ENCODE measurements around the gene MID1.

Gene MID1

GRCh38 chrX:10576777-10577447 lies 43.5 kb downstream of the MID1 start:
- H3K4me3 Mint-ChIP-seq = no peak overlapping the region
- no peaks in the 10 kb centered on the region for H3K36me3 Mint-ChIP-seq
- no peak for DNase-seq
- CTCF ChIA-PET = no interaction called here
- H3K9me3 Mint-ChIP-seq = no peaks in the 10 kb centered on the region
- H3K4me1 Mint-ChIP-seq = no peaks in the 10 kb centered on the region
- no peak overlapping the region for H3K27ac Mint-ChIP-seq
- no peaks in the 10 kb centered on the region for H3K27me3 Mint-ChIP-seq

- H3K4me3 Mint-ChIP-seq = no peak overlapping the region
- DNase-seq = no peak
- CTCF ChIA-PET = no interaction called here
- H3K36me3 Mint-ChIP-seq = no peaks in the 10 kb centered on the region
- no peaks in the 10 kb centered on the region for H3K27me3 Mint-ChIP-seq
- no peak overlapping the region for H3K27ac Mint-ChIP-seq
- H3K9me3 Mint-ChIP-seq = no peaks in the 10 kb centered on the region
- no peaks in the 10 kb centered on the region for H3K4me1 Mint-ChIP-seq
Observed at GRCh38 chrX:10576186-10576585, 44.2 kb downstream of the MID1 start.

- H3K4me3 Mint-ChIP-seq = no peak overlapping the region
- no peaks in the 10 kb centered on the region for H3K36me3 Mint-ChIP-seq
- no peaks in the 10 kb centered on the region for H3K9me3 Mint-ChIP-seq
- H3K27me3 Mint-ChIP-seq = no peaks in the 10 kb centered on the region
- no peak for DNase-seq
- no peak overlapping the region for H3K27ac Mint-ChIP-seq
- H3K4me1 Mint-ChIP-seq = no peaks in the 10 kb centered on the region
- CTCF ChIA-PET = no interaction called here
Observed at GRCh38 chrX:10574663-10575062, 45.7 kb downstream of the MID1 start.

- Mint-ChIP-seq H3K4me3 (no peak overlapping the region), H3K36me3 (no peaks in the 10 kb centered on the region), H3K27me3 (no peaks in the 10 kb centered on the region), H3K27ac (no peak overlapping the region), H3K9me3 (peaks cover 2% of the 10 kb centered on the region), H3K4me1 (no peaks in the 10 kb centered on the region)
- CTCF ChIA-PET = interaction anchor here (0.7 kb wide), 1 partner anchor 562 kb away, joined by 3 read pairs; no protein-coding TSS in a partner anchor
- DNase-seq = no peak
Observed at GRCh38 chrX:10571260-10571659, 49.1 kb downstream of the MID1 start.

DNA sequence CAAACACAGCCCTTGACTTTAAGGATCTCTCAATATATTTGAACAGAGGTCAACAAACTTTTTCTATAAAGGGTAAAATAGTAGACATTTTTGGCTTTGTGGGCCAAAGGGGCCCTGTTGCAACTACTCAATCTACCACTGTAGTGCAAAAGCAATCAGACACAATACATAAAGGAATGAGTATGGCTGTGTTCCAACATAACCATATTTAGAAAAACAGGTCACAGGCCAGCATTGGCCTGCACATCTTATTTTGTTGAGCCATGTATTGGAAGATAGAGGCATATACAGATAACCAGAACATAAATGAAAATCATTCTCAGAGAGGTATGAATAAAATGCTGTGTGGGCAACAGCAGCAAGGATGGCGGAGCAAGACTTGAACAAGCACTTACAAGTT lies 49.8 kb downstream of the MID1 start:
- Mint-ChIP-seq H3K9me3 (peaks cover 2% of the 10 kb centered on the region), H3K4me1 (no peaks in the 10 kb centered on the region), H3K27me3 (no peaks in the 10 kb centered on the region), H3K36me3 (no peaks in the 10 kb centered on the region), H3K27ac (no peak overlapping the region), H3K4me3 (no peak overlapping the region)
- no peak for DNase-seq
- CTCF ChIA-PET = interaction anchor here (0.7 kb wide), 1 partner anchor 561 kb away, joined by 3 read pairs; no protein-coding TSS in a partner anchor

GRCh38 chrX:10569946-10570345 lies 50.4 kb downstream of the MID1 start:
- no peak for DNase-seq
- Mint-ChIP-seq H3K36me3 (no peaks in the 10 kb centered on the region), H3K9me3 (peaks cover 2% of the 10 kb centered on the region), H3K27me3 (no peaks in the 10 kb centered on the region), H3K4me1 (no peaks in the 10 kb centered on the region), H3K4me3 (no peak overlapping the region), H3K27ac (no peak overlapping the region)
- CTCF ChIA-PET = no interaction called here

DNA sequence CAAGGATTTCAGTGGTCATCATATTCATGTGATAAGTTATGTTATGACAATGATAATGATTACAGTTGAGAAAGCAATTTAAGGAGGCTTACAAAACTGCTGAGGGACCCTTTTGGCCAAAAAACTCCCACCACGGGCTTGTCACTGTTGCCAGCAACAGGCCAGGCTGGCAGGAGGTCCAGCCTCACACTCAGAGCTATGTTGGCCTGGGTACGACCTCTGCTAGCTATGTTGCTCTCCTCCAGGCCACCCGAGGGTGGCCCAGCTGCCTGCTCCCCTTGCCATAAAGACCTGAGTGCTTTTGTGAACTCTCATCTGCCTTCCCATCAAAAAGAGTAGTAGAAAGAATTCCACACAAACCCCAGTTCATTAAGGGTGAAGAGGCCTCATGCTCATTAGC lies 52.0 kb downstream of the MID1 start:
- no peak overlapping the region for H3K4me3 Mint-ChIP-seq
- DNase-seq = no peak
- no peak overlapping the region for H3K27ac Mint-ChIP-seq
- H3K27me3 Mint-ChIP-seq = no peaks in the 10 kb centered on the region
- H3K36me3 Mint-ChIP-seq = no peaks in the 10 kb centered on the region
- peaks cover 2% of the 10 kb centered on the region for H3K9me3 Mint-ChIP-seq
- no peaks in the 10 kb centered on the region for H3K4me1 Mint-ChIP-seq
- CTCF ChIA-PET = no interaction called here

DNA sequence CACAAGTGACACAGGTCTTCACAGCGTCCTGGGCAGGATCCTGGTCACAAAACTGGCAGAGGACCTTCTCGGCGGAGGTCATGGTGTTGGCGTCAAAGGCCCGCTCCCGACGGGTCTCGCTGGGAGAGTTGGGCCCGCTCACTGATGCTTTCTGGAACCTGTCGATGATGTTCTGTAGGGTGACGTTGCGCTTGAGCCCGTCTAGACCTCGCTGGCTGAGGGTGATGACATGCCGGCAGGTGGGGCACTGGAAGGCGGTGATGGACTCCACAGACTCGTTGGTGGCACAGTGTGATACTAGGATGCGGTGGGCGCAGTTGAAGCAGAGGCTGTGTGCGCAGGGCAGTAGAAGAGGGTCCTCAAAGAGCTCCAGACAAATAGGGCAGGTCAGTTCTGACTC lies 53.2 kb downstream of the MID1 start:
- H3K27me3 Mint-ChIP-seq = no peaks in the 10 kb centered on the region
- H3K4me3 Mint-ChIP-seq = no peak overlapping the region
- CTCF ChIA-PET = no interaction called here
- H3K27ac Mint-ChIP-seq = no peak overlapping the region
- H3K4me1 Mint-ChIP-seq = no peaks in the 10 kb centered on the region
- no peak for DNase-seq
- H3K36me3 Mint-ChIP-seq = no peaks in the 10 kb centered on the region
- H3K9me3 Mint-ChIP-seq = peaks cover 2% of the 10 kb centered on the region

DNA sequence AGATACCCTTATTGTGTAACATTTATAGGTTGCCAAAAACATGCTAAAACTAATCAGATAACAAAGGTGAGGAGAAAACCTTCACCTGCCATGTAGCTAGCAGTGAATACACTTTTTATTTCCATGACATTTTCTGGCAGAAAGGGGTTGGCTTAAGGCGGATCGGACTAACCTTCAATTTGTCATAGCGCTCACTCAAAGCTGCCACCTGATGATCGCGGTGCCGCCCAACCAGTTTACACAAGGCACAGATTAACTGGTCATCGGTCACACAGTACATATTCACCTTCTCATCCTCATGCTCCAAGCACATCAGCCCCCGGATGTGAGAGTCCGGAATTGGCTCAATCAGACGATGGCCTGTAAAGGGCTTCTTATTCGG lies 53.7 kb downstream of the MID1 start:
- Mint-ChIP-seq H3K4me3 (no peak overlapping the region), H3K27ac (no peak overlapping the region), H3K27me3 (no peaks in the 10 kb centered on the region), H3K4me1 (no peaks in the 10 kb centered on the region), H3K36me3 (no peaks in the 10 kb centered on the region), H3K9me3 (peaks cover 2% of the 10 kb centered on the region)
- no peak for DNase-seq
- CTCF ChIA-PET = no interaction called here

- H3K36me3 Mint-ChIP-seq = no peaks in the 10 kb centered on the region
- H3K4me3 Mint-ChIP-seq = no peak overlapping the region
- CTCF ChIA-PET = no interaction called here
- no peak overlapping the region for H3K27ac Mint-ChIP-seq
- peaks cover 2% of the 10 kb centered on the region for H3K9me3 Mint-ChIP-seq
- no peak for DNase-seq
- H3K27me3 Mint-ChIP-seq = no peaks in the 10 kb centered on the region
- no peaks in the 10 kb centered on the region for H3K4me1 Mint-ChIP-seq
Observed at GRCh38 chrX:10564484-10564883, 55.9 kb downstream of the MID1 start.

- Mint-ChIP-seq H3K9me3 (peaks cover 7% of the 10 kb centered on the region), H3K27me3 (no peaks in the 10 kb centered on the region), H3K27ac (no peak overlapping the region), H3K4me3 (no peak overlapping the region), H3K36me3 (no peaks in the 10 kb centered on the region), H3K4me1 (no peaks in the 10 kb centered on the region)
- DNase-seq = no peak
- CTCF ChIA-PET = no interaction called here
Observed at GRCh38 chrX:10557166-10557565, 63.2 kb downstream of the MID1 start.

- no peaks in the 10 kb centered on the region for H3K27me3 Mint-ChIP-seq
- H3K4me3 Mint-ChIP-seq = no peak overlapping the region
- H3K4me1 Mint-ChIP-seq = no peaks in the 10 kb centered on the region
- no peak overlapping the region for H3K27ac Mint-ChIP-seq
- peaks cover 7% of the 10 kb centered on the region for H3K9me3 Mint-ChIP-seq
- H3K36me3 Mint-ChIP-seq = no peaks in the 10 kb centered on the region
- no peak for DNase-seq
- CTCF ChIA-PET = interaction anchor here (0.6 kb wide), 1 partner anchor 28 kb away, joined by 3 read pairs; no protein-coding TSS in a partner anchor
Observed at GRCh38 chrX:10556405-10556804, 64.0 kb downstream of the MID1 start.

DNA sequence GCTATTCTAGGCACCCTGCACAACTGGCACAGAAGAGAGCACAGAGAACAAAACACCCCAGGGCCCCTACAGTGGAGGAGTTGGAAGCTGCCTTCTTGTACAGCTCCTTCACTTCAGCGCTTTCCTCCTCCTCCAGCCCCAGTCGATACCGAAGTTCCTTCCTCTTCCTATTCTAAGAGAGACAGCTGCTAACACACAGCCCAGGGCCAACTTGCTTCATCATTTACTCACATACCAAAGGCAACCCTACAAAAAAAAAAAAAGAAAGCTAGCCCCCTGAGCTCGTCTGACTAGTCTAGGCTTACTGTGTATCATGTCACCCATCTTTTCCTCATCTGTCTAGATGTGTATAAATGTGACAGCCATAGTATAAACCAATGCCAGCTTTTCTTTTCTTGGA lies 64.5 kb downstream of the MID1 start:
- H3K27me3 Mint-ChIP-seq = no peaks in the 10 kb centered on the region
- H3K27ac Mint-ChIP-seq = no peak overlapping the region
- no peaks in the 10 kb centered on the region for H3K4me1 Mint-ChIP-seq
- H3K4me3 Mint-ChIP-seq = no peak overlapping the region
- peaks cover 7% of the 10 kb centered on the region for H3K9me3 Mint-ChIP-seq
- no peaks in the 10 kb centered on the region for H3K36me3 Mint-ChIP-seq
- no peak for DNase-seq
- CTCF ChIA-PET = interaction anchor here (0.6 kb wide), 1 partner anchor 27 kb away, joined by 3 read pairs; no protein-coding TSS in a partner anchor

DNA sequence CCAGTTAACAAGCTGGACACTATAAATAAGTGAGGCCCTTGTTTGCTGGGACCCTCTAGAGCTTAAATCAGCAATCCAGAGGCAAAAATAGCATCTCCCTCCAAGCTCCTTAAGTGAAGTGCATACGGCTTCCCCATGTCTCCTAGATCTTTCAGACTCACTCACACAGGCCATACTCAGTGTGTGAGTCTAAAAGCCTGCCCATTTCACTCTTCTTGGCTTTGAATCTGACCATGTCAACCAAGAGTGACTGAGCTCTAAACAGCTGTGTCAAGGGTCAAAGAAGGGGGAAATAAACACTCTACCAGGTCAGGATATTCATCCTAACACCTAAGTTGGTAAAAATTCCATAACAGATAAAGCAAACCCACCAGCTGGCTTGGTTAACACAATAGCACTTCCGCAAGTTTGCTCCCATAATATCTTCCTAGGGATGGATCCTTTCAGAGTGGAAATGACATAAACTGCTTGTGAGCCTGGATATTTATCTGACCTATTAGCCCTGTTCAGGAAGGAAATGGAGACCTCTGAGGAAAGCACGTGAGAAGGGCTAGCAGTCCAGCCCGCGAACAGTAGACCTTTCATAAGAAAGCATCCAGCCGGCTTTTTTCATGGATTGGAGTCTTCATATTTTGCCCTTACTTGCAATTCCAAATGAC lies 65.6 kb downstream of the MID1 start:
- no peaks in the 10 kb centered on the region for H3K4me1 Mint-ChIP-seq
- H3K27ac Mint-ChIP-seq = no peak overlapping the region
- no peak overlapping the region for H3K4me3 Mint-ChIP-seq
- H3K36me3 Mint-ChIP-seq = no peaks in the 10 kb centered on the region
- CTCF ChIA-PET = no interaction called here
- no peaks in the 10 kb centered on the region for H3K27me3 Mint-ChIP-seq
- H3K9me3 Mint-ChIP-seq = peaks cover 7% of the 10 kb centered on the region
- DNase-seq = no peak

DNA sequence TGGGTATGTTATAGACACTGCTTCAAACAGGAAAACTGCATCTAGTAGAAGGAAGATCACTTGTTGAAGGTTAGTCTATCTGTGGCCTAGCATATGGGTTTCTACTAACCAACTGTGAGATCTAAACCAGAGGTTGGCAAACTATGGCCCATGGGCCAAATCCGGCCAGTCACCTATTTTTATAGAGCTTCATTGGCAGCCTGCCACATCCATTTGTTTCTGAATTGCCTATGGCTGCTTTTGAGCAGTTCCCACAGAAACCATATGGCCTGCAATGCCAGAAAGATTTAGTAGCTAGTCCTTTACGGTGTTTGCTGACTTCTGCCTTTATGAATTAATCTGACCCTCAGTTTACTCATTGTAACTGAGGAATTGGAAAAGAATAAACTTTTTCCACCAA lies 71.1 kb downstream of the MID1 start:
- Mint-ChIP-seq H3K4me3 (no peak overlapping the region), H3K36me3 (no peaks in the 10 kb centered on the region), H3K27me3 (no peaks in the 10 kb centered on the region), H3K27ac (no peak overlapping the region), H3K9me3 (no peaks in the 10 kb centered on the region), H3K4me1 (no peaks in the 10 kb centered on the region)
- CTCF ChIA-PET = no interaction called here
- DNase-seq = no peak

Measured in activated naive CD4-positive, alpha-beta T cell treated with anti-CD3 and anti-CD28 coated beads, Interleukin-2, amount 10 ng/mL, durations not matched to agents 7 days and 5 days (primary cell).